ENCODE data around the gene FBXO24. TPM values are rescaled to one million over a fixed set of nuclear protein-coding genes. Genes with fewer than 3 reads are reported as not detected.

The FBXO24 gene
- total and polyA plus RNA-seq, 9 of the 15 experiments (the other 6 are each of a cell fraction or from before 2014, with no cell fraction given), result 0.17 to 0.95 (median 0.50) TPM

DNA sequence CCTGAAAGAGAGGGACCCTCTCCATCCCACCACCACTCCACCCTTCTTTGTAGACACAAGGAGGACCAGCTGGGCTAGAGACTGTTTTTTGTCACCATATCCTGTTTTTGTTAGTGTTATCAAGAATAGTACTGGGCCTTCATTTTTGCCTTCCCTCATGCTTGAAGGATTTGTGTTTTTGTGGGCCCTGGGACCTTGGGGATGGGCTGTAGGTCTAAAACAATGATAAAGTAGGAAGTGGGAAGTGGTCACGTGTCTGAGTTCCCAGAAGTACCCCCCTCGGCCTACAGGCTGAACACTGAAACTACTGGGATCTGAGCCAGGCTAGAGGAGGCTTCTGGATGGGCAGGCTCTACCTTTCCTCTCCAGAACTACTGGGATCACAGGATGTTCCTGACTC, 38.3 kb upstream of the FBXO24 start (continued):
- TF ChIP-seq, protein P1, sequence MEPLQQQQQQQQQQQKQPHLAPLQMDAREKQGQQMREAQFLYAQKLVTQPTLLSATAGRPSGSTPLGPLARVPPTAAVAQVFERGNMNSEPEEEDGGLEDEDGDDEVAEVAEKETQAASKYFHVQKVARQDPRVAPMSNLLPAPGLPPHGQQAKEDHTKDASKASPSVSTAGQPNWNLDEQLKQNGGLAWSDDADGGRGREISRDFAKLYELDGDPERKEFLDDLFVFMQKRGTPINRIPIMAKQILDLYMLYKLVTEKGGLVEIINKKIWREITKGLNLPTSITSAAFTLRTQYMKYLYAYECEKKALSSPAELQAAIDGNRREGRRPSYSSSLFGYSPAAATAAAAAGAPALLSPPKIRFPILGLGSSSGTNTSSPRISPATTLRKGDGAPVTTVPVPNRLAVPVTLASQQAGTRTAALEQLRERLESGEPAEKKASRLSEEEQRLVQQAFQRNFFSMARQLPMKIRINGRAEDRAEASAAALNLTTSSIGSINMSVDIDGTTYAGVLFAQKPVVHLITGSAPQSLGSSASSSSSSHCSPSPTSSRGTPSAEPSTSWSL (CRISPR knock-in tag; IDR thresholded peaks at IDR 0.05; ENCODE audit: borderline replicate concordance), result no peak
- TF ChIP-seq ETS2 (tag; IDR thresholded peaks at IDR 0.05; ENCODE audit: borderline replicate concordance, poor library complexity, severe bottlenecking) (no peak), ZNF143 (CRISPR knock-in tag; IDR thresholded peaks at IDR 0.05) (no peak), GABPA (tag; conservative IDR thresholded peaks at IDR 0.05; ENCODE audit: low read depth) (0 out of 2 replicates have a peak, but pooled peaks have one; percentile 19), SUPT5H (IDR thresholded peaks at IDR 0.05) (no peak), ELF4 (CRISPR knock-in tag; IDR thresholded peaks at IDR 0.05) (no peak), MAFK (IDR thresholded peaks at IDR 0.05; ENCODE audit: low read length) (no peak), DMBX1 (CRISPR knock-in tag; IDR thresholded peaks at IDR 0.05; ENCODE audit: borderline replicate concordance) (no peak), DACH1 (IDR thresholded peaks at IDR 0.05; ENCODE audit: partially characterized antibody) (no peak), FOXK2 (conservative IDR thresholded peaks at IDR 0.05 in 1 of 2, IDR thresholded peaks at IDR 0.05 in 1 of 2; ENCODE audit: low read depth in 2 of 2) (no peak; a peak in 1 of 4 replicates), ZNF184 (CRISPR knock-in tag; IDR thresholded peaks at IDR 0.05) (no peak), CBX3 (IDR thresholded peaks at IDR 0.05; ENCODE audit: borderline replicate concordance in 1 of 2, low read length in 2 of 2) (no peak), MCM7 (IDR thresholded peaks at IDR 0.05) (no peak), JUND (IDR thresholded peaks at IDR 0.05; ENCODE audit: borderline replicate concordance, low read depth, low read length) (no peak), JUND (tag; IDR thresholded peaks at IDR 0.05; ENCODE audit: borderline replicate concordance, low read depth, low read length) (no peak; the same call in 2 of the 3 replicates), SLC30A9 (CRISPR knock-in tag; IDR thresholded peaks at IDR 0.05) (no peak), BDP1 (IDR thresholded peaks at IDR 0.05; ENCODE audit: insufficient read depth, insufficient read length) (no peak)
- TF ChIP-seq, protein P2, sequence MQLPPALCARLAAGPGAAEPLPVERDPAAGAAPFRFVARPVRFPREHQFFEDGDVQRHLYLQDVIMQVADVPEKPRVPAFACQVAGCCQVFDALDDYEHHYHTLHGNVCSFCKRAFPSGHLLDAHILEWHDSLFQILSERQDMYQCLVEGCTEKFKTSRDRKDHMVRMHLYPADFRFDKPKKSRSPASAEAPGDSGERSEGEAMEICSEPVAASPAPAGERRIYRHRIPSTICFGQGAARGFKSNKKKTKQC (CRISPR knock-in tag; IDR thresholded peaks at IDR 0.05), result no peak
- TF ChIP-seq, protein P3, sequence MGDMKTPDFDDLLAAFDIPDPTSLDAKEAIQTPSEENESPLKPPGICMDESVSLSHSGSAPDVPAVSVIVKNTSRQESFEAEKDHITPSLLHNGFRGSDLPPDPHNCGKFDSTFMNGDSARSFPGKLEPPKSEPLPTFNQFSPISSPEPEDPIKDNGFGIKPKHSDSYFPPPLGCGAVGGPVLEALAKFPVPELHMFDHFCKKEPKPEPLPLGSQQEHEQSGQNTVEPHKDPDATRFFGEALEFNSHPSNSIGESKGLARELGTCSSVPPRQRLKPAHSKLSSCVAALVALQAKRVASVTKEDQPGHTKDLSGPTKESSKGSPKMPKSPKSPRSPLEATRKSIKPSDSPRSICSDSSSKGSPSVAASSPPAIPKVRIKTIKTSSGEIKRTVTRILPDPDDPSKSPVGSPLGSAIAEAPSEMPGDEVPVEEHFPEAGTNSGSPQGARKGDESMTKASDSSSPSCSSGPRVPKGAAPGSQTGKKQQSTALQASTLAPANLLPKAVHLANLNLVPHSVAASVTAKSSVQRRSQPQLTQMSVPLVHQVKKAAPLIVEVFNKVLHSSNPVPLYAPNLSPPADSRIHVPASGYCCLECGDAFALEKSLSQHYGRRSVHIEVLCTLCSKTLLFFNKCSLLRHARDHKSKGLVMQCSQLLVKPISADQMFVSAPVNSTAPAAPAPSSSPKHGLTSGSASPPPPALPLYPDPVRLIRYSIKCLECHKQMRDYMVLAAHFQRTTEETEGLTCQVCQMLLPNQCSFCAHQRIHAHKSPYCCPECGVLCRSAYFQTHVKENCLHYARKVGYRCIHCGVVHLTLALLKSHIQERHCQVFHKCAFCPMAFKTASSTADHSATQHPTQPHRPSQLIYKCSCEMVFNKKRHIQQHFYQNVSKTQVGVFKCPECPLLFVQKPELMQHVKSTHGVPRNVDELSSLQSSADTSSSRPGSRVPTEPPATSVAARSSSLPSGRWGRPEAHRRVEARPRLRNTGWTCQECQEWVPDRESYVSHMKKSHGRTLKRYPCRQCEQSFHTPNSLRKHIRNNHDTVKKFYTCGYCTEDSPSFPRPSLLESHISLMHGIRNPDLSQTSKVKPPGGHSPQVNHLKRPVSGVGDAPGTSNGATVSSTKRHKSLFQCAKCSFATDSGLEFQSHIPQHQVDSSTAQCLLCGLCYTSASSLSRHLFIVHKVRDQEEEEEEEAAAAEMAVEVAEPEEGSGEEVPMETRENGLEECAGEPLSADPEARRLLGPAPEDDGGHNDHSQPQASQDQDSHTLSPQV (IDR thresholded peaks at IDR 0.05), result peak; percentile 59
- TF ChIP-seq, protein P4, sequence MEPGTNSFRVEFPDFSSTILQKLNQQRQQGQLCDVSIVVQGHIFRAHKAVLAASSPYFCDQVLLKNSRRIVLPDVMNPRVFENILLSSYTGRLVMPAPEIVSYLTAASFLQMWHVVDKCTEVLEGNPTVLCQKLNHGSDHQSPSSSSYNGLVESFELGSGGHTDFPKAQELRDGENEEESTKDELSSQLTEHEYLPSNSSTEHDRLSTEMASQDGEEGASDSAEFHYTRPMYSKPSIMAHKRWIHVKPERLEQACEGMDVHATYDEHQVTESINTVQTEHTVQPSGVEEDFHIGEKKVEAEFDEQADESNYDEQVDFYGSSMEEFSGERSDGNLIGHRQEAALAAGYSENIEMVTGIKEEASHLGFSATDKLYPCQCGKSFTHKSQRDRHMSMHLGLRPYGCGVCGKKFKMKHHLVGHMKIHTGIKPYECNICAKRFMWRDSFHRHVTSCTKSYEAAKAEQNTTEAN (CRISPR knock-in tag; IDR thresholded peaks at IDR 0.05), result no peak
- TF ChIP-seq, protein P5, sequence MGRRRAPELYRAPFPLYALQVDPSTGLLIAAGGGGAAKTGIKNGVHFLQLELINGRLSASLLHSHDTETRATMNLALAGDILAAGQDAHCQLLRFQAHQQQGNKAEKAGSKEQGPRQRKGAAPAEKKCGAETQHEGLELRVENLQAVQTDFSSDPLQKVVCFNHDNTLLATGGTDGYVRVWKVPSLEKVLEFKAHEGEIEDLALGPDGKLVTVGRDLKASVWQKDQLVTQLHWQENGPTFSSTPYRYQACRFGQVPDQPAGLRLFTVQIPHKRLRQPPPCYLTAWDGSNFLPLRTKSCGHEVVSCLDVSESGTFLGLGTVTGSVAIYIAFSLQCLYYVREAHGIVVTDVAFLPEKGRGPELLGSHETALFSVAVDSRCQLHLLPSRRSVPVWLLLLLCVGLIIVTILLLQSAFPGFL (CRISPR knock-in tag; IDR thresholded peaks at IDR 0.05), result no peak
